HG03097 (cell line): Measurements from ENCODE around the gene CLN6.

Source experiments
- ATAC-seq: cut with Tn5 transposase; IDR thresholded peaks from one replicate; pipeline ENCODE4 v1.9.1; 2021; ENCODE audit not compliant: unreplicated experiment, low FRiP score

CLN6 gene

GRCh38 chr15:68229386-68230156 is at the start of gene CLN6:
Gene CLN6, minus strand, starts transcription at chr15:68229728. Its CDS starts 144 bp downstream, at chr15:68229584.
- ATAC-seq, result peak; percentile 50

DNA sequence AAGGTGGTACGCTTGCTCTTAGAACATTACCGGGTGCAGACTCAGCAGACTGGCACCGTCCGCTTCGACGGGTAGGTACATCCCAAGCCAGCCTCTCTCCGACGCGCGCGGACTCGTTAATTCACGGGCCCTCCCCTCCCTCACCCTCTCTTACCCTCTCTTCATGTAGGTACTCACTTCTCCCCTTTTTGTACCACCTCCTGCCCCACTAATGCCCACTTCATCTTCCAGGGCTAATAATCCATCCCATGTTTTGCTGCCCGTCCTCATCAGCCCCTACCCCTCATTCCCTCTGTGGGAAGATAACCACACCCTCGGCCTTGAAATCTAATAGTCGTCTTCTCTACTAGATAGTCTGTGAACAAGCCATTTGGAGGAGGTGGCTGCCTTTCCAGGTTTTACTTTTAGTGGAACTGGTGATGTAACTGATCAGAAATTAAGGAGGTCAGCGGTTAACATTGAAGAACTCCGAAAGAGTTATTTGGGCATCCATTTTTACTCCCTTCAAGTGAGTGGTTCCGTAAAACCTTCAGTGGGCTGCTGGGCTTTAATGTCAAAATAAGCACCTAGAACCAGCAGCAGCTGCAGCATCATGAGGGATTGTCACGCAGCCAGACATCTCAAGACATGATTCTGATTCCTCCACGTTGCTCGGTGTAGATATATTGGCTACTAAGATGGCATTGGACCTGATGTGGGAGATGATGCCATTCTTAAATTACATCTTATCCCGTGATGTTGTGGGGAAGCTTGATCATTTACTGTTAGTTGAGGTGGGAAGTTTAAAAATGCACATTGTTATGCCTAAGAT is 49.3 kb upstream of the CLN6 start:
- no peak for ATAC-seq

GRCh38 chr15:68278345-68278594 is 48.7 kb upstream of the CLN6 start:
- ATAC-seq, result no peak

GRCh38 chr15:68277603-68278344 is 48.2 kb upstream of the CLN6 start, which contains the start of gene FEM1B:
Gene FEM1B, plus strand, starts transcription at chr15:68277745. Its CDS starts 673 bp downstream, at chr15:68278418.
- peak; percentile 74 for ATAC-seq

- ATAC-seq, result no peak
Observed at GRCh38 chr15:68277131-68277602, 47.6 kb upstream of the CLN6 start.

DNA sequence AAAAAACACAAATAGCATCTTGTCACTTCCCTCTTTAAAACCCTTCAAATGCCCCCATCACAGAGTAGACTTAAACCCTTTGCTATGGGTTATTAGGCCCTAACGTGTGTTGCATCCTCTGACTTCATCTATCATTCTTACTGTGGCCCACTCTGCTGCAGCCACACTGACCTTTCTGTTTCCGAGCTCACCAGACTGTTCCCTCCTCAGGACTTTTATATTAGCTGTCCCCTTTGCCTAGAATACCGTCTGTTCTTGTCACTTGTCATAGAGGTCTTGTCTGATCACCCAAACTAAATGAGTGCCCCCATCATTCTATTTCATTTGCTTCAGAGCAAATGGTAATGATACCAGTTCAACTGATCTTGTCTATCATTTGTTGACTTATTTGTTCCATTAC is 47.1 kb upstream of the CLN6 start:
- ATAC-seq, result no peak

- ATAC-seq, result no peak
Observed at GRCh38 chr15:68275165-68275746, 45.7 kb upstream of the CLN6 start.

- no peak for ATAC-seq
Observed at GRCh38 chr15:68274201-68274848, 44.8 kb upstream of the CLN6 start.

GRCh38 chr15:68272721-68273271 is 43.3 kb upstream of the CLN6 start:
- no peak for ATAC-seq

DNA sequence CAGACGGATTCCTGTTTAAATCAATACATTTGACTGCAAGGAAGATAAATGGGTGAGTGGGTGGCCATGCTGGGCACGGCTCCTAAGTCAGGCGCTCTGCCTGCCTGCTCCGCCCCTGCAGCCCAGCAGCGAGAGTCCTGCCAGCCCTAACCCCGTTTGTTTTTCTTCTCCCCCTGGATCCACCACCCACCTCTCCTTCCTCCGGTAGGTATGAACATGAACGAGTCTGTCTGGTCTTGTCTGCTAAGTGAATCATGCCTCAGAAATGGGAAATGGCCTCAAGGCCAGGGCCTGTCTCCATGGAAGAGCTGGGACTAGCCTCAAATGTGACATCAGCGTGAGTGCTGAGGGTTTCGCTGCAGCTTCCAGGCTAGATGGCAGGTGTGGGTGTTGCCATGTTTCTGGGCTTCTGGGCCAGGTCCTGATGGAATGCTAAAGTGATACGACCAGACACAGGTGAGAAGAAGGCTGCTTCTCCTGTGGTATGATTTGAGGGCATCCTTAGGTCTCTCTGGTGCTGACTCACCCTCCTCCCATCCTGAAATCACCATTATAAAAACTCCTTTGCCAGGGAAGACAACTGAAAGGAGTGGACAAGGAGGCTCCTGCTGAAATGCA is 42.4 kb upstream of the CLN6 start:
- no peak for ATAC-seq

- no peak for ATAC-seq
Observed at GRCh38 chr15:68268405-68268804, 38.9 kb upstream of the CLN6 start.

DNA sequence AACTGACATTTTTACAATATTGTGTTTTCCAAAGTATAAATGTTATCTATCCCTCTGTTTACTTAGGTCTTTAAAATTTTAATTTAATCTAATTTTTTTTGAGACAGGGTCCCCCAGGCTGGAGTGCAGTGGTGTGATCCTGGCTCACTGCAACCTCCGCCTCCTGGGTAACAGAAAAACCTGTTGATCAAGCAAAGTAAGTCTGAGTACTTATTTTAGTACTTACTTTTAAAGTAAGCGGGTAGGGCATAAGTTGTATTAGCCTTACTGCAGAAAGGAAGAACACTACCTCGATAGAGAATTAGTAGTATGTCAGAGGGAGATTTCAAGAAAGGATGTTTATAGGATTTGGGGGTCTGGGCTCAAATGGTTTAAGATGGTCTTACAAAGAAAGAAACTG is 36.1 kb upstream of the CLN6 start:
- no peak for ATAC-seq

- ATAC-seq, result no peak
Observed at GRCh38 chr15:68265081-68265480, 35.6 kb upstream of the CLN6 start.

DNA sequence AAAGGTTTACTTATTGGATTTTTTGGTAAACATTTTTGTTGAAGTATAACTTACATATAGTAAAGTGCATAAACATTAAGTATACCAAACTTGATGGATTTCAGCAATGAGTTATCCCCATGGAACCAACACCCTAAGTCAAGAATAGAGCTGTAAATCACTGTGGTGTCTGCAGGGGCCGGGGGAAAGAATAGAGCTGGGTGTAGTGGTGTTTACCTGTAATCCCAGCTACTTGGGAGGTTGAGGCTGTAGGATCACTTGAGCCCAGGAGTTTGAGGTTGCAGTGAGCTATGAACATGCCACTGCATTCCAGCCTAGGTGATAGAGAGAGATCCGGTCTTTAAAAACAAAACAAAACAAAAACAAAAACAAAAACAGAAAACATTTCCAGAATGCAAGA is 34.8 kb upstream of the CLN6 start:
- no peak for ATAC-seq

DNA sequence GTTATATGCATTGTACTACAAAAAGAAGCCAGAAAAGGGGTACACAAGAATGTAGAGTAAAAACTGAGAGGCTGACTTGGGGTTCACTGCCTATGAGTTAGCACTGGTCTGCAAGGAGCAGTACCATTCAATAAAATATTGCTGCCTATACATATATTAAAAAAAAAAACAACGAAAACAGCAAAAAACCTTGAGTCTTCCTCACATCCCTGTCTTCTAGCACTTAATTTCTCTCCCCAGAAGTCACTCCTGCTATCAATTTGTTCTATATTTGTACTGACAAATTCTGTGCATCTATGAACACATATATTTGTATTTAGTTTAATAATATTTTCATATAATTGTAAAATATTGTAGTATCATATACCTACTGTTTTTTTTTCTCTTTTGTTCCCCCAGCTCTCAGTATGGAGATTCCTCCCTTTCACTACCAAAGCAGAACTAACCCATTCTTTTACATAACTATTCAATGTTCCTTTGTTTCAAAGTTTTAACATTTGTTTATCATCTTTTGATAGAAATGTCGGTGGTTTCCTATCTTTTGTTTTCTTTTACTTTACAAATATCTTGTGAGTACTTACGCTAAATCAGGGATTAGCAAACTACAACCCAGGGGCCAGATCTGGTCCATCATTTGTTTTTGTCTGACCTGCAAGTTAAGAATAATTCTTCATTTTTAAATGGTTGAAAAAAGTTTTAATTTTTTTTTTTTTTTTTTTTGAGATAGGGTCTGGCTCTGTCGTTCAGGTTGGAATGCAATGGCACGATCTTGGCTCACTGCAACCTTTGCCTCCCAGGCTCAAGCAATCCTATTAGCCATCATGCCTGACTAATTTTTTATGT is 33.2 kb upstream of the CLN6 start:
- no peak for ATAC-seq

DNA sequence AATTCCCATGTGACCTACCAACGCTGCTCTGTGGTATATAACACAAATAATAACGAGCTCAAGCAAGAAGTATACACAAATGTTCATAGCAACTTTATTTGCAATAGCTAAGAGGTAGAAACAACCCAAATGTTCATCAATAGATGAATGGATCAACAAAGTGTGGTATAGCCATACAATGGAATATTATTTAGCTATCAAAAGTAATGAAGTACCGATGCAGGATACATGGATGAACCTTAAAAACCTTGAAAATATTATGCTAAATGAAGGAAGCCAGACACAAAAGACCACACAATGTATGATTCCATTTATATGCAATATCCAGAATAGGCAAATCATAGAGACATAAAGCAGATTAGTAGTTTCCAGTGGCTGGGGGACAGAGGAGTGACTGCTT is 32.5 kb upstream of the CLN6 start:
- ATAC-seq, result no peak

DNA sequence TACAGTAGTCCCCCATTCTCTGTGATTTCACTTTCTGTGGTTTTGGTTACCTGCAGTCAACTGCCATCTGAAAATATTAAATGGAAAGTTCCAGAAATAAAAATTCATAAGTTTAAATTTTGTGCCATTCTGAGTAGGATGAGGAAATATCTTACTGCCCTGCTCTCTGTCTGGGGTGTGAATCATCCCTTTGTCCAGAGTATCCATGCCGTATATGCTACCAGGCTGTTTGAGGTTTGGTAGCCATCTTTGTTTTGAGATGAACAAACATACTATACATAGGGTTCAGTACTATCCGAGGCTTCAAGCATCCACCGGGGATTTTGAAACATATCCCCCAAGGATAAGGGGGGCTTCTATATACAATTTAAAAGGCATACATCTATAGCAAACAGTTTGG is 31.7 kb upstream of the CLN6 start:
- ATAC-seq, result no peak

- no peak for ATAC-seq
Observed at GRCh38 chr15:68259883-68260282, 30.4 kb upstream of the CLN6 start.

DNA sequence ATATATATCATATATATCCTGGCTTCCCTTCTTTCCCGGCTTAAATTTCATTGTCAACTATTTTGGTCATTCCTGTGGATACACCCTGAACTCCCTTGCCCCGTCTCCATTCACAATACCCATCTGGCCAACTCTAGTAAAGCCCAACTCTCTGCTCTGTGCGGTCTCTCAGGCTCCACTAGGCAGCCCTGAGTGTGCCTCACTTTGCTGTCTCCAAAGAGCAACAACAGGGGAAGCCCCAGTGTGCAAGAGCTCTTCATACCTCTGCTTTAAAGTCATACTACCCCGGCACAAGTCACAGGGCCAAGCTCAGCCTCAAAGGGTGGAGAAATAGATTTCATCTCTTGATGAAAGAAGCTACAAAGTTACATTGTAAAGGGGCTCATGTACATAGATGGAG is 29.2 kb upstream of the CLN6 start:
- no peak for ATAC-seq
